Measurements from ENCODE around the gene MOV10.

- TF ChIP-seq EZH2 (IDR thresholded peaks at IDR 0.05; ENCODE audit: low read length) (no peak), CTCF (optimal IDR thresholded peaks at IDR 0.05 in 1 of 3, IDR thresholded peaks at IDR 0.05 in 1 of 3, conservative IDR thresholded peaks at IDR 0.05 in 1 of 3; ENCODE audit: extremely low read depth in 1 of 3, insufficient read depth in 2 of 3, low read length in 3 of 3) (no peak)
Observed at GRCh38 chr1:112686835-112687234, 12.4 kb downstream of the MOV10 start.
